Measurements from ENCODE around the gene ANKRD17. TPM values are rescaled to one million over a fixed set of nuclear protein-coding genes. Genes with fewer than 3 reads are reported as not detected.

The ANKRD17 gene
- total and polyA plus RNA-seq, 9 of the 15 experiments (the other 6 are each of a cell fraction or from before 2014, with no cell fraction given): 25.5 to 86.9 (median 52.2) TPM

- POLR2A ChIA-PET: no interaction called here
- in situ Hi-C loops (cut with MboI): no loop called here
- H3K9me3 ChIP-seq (replicated peaks; ENCODE audit: control insufficient read depth, insufficient read depth, low read depth, low read length): peaks cover 8% of the 10 kb centered on the region
- no peak overlapping the region for H2AFZ ChIP-seq (ENCODE audit: low read depth, low read length)
- intact Hi-C loops (cut with micrococcal nuclease): no loop called here
- no peak overlapping the region for H3K9ac ChIP-seq (ENCODE audit: insufficient read depth in 1 of 2, low read depth in 2 of 2, low read length in 2 of 2)
- FAIRE-seq (no peak), ATAC-seq (no peak), DNase-seq (ENCODE audit: extremely low read depth in 1 of 4, low spot score in 3 of 4) (no peak)
- H3K27me3 ChIP-seq (ENCODE audit: control insufficient read depth in 2 of 2, insufficient read depth in 2 of 2, low read length in 2 of 2): no peaks in the 10 kb centered on the region
- no TSS peak for BruUV-seq (replicated peaks)
- no peaks in the 10 kb centered on the region for H3K9me1 ChIP-seq (ENCODE audit: control insufficient read depth, insufficient read depth, low read length)
- peaks cover 48% of the 10 kb centered on the region for H3K36me3 ChIP-seq (ENCODE audit: control insufficient read depth, insufficient read depth, low read length)
- peaks cover 98% of the 10 kb centered on the region for H3K79me2 ChIP-seq (ENCODE audit: control insufficient read depth, insufficient read depth, low read length)
- H3K4me1 ChIP-seq (replicated peaks in 1 of 2; ENCODE audit: control insufficient read depth in 2 of 2, insufficient read depth in 2 of 2, low read length in 2 of 2): no peaks in the 10 kb centered on the region; a peak in 2 of 5 replicates
- CTCF ChIA-PET (ENCODE audit: low intra/inter-chr PET ratio): no interaction called here
- no peak overlapping the region for H3K27ac ChIP-seq (ENCODE audit: extremely low read depth, low read depth, low read length)
- H3K4me3 ChIP-seq: no peak overlapping the region
- no peaks in the 10 kb centered on the region for H4K20me1 ChIP-seq (replicated peaks; ENCODE audit: control insufficient read depth, insufficient read depth, low read length)
- no peak overlapping the region for H3K4me2 ChIP-seq (ENCODE audit: insufficient read depth, low read length)
- TF ChIP-seq LCOR (CRISPR knock-in tag; IDR thresholded peaks at IDR 0.05) (no peak), PURB (CRISPR knock-in tag; IDR thresholded peaks at IDR 0.05; ENCODE audit: low read depth) (no peak), ZNF639 (CRISPR knock-in tag; conservative IDR thresholded peaks at IDR 0.05 in 1 of 2, IDR thresholded peaks at IDR 0.05 in 1 of 2) (no peak), ZC3H4 (CRISPR knock-in tag; IDR thresholded peaks at IDR 0.05; ENCODE audit: borderline replicate concordance) (no peak), ID3 (CRISPR knock-in tag; IDR thresholded peaks at IDR 0.05) (no peak), ID3 (tag; IDR thresholded peaks at IDR 0.05) (no peak), THAP12 (CRISPR knock-in tag; IDR thresholded peaks at IDR 0.05) (no peak), SLC30A9 (CRISPR knock-in tag; IDR thresholded peaks at IDR 0.05) (no peak), CHD1 (IDR thresholded peaks at IDR 0.05; ENCODE audit: low read length) (no peak), GTF3C2 (IDR thresholded peaks at IDR 0.05; ENCODE audit: borderline replicate concordance, extremely low read depth, insufficient read length) (no peak), POU5F1 (IDR thresholded peaks at IDR 0.05; ENCODE audit: borderline replicate concordance, low read depth, low read length, partially characterized antibody) (no peak), ZNF75A (CRISPR knock-in tag; IDR thresholded peaks at IDR 0.05) (no peak), NFIX (CRISPR knock-in tag; IDR thresholded peaks at IDR 0.05; ENCODE audit: low read depth) (no peak), ZNF655 (CRISPR knock-in tag; IDR thresholded peaks at IDR 0.05) (no peak), TARDBP (IDR thresholded peaks at IDR 0.05) (no peak)
Measured at GRCh38 chr4:73208376-73208775, 50.2 kb downstream of the ANKRD17 start.
